Smooth muscle cell (in vitro differentiated cells): ENCODE data around the gene FGGY. TPM values are rescaled to one million over a fixed set of nuclear protein-coding genes. Genes with fewer than 3 reads are reported as not detected.

ENCODE experiments used
- DNase-seq: peaks from one replicate; lab custom pipeline; 2025; ENCODE audit not compliant: unreplicated experiment; lab: John Stamatoyannopoulos, UW
- H2AFZ ChIP-seq: fragments of 200-600 bp; sonication (generic); 2 replicates; pipeline ENCODE4 v1.6.0; 2016; ENCODE audit warnings: antibody characterized with exemption, low read depth, mild to moderate bottlenecking
- H3F3A ChIP-seq: fragments of 200-600 bp; sonication (generic); 2 replicates; pipeline ENCODE4 v1.6.0; 2017; ENCODE audit warnings: antibody characterized with exemption, low read depth
- H3K27ac ChIP-seq: fragments of 200-600 bp; sonication (generic); 2 replicates; pipeline ENCODE4 v1.5.1; 2016; ENCODE audit warnings: low read depth, mild to moderate bottlenecking
- H3K27me3 ChIP-seq: fragments of 200-600 bp; sonication (generic); 2 replicates; pipeline ENCODE4 v1.6.1; 2016; ENCODE audit warnings: low read depth, mild to moderate bottlenecking
- H3K36me3 ChIP-seq: fragments of 200-600 bp; sonication (generic); 2 replicates; pipeline ENCODE4 v1.5.1; 2016; ENCODE audit warnings: low read depth
- H3K4me1 ChIP-seq: fragments of 200-600 bp; sonication (generic); 2 replicates; pipeline ENCODE4 v1.5.1; 2016; ENCODE audit warnings: low read depth
- H3K4me2 ChIP-seq: fragments of 200-600 bp; sonication (generic); 2 replicates; pipeline ENCODE4 v1.6.0; 2016; ENCODE audit warnings: mild to moderate bottlenecking
- H3K4me3 ChIP-seq: fragments of 200-600 bp; sonication (generic); 2 replicates; pipeline ENCODE4 v1.5.1; 2016; ENCODE audit warnings: mild to moderate bottlenecking
- H3K79me2 ChIP-seq: fragments of 200-600 bp; sonication (generic); 2 replicates; pipeline ENCODE4 v1.6.0; 2016; ENCODE audit warnings: low read depth, mild to moderate bottlenecking
- H3K9ac ChIP-seq: fragments of 200-600 bp; sonication (generic); 2 replicates; pipeline ENCODE4 v1.6.0; 2016; ENCODE audit warnings: low read depth
- H3K9me3 ChIP-seq: fragments of 200-600 bp; sonication (generic); replicated peaks from 2 replicates; pipeline ENCODE4 v1.5.1; 2016; ENCODE audit warnings: low read depth
- H4K20me1 ChIP-seq: fragments of 200-600 bp; sonication (generic); 2 replicates; pipeline ENCODE4 v1.6.0; 2016; ENCODE audit warnings: low read depth
- CTCF ChIP-seq: fragments of 200-600 bp; sonication (generic); IDR thresholded peaks from 2 replicates; pipeline ENCODE4 v1.5.1; 2017; ENCODE audit warnings: borderline replicate concordance, mild to moderate bottlenecking, antibody characterized with exemption; ENCODE audit not compliant: insufficient read depth, poor library complexity, severe bottlenecking
- WGBS: methylation state at CpG from one replicate; pipeline ENCODE4 v1.1.7; 2016; ENCODE audit warnings: low lambda C conversion rate; 5-methylcytosine and 5-hydroxymethylcytosine counted together
- polyA plus RNA-seq: library from polyadenylated mRNA; unstranded; fragments of >200 nt; fragmentation: Nextera tagmentation; extraction: Ambion mirVana; gene quantifications from 2 replicates; pipeline ENCODE4 v1.2.1, GENCODE V29; 2016
- total RNA-seq: library from RNA; depleted of rRNA; stranded (reverse); fragments of >200 nt; gene quantifications from 2 replicates; pipeline ENCODE4 v1.2.3, GENCODE V29; 2014

The FGGY gene
- total and polyA plus RNA-seq, 2 experiments from 2014 or later = 5.1 to 9.2 TPM

- Histone ChIP-seq H3K79me2 (no peaks in the 10 kb centered on the region), H3K4me2 (no peak overlapping the region), H4K20me1 (no peaks in the 10 kb centered on the region), H3K4me1 (no peaks in the 10 kb centered on the region), H3K27me3 (no peaks in the 10 kb centered on the region), H3K9ac (no peak overlapping the region), H3K9me3 (no peaks in the 10 kb centered on the region), H3K36me3 (no peaks in the 10 kb centered on the region), H3K27ac (no peak overlapping the region), H2AFZ (no peak overlapping the region), H3F3A (peaks cover 4% of the 10 kb centered on the region), H3K4me3 (no peak overlapping the region)
- DNase-seq = no peak
- WGBS = 45% methylated on average over 1 of the region's 1 CpG
- TF ChIP-seq CTCF = no peak
Observed at GRCh38 chr1:59561796-59562195, 264.9 kb downstream of the FGGY start.

DNA sequence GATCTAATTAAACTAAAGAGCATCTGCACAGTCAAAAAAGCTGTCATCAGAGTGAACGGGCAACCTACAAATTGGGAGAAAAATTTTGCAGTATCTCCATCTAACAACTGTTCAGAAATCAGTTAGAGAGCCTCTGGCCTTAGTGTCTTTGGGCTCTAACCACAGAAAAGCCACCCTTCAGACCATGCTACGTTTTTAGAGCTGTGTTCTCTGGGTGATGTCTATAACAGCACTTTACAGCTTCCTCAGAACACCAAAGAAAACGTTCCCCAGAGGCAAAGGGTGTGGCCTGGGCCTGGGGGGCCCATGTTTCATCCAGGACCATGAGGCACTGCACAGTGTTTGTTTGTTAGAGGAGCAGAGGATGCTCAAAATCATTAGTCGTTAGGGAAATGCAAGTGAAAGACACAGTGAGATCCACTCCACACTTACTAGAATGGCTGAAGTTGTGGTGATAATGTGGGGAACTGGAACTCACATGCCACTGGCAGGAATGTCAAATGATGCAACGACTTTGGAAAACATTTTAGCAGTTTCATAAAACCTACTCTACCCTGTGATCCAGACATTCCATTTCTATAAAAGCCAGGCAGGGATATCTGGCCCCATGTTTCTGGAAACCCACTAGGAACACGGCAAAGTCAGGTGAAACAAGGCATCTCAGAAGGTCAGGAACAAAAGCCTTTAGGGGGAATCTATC, 267.4 kb downstream of the FGGY start:
- no peak for TF ChIP-seq CTCF
- no peak overlapping the region for H3K27ac ChIP-seq
- H3K36me3 ChIP-seq = no peaks in the 10 kb centered on the region
- H3K9ac ChIP-seq = no peak overlapping the region
- no peaks in the 10 kb centered on the region for H3K79me2 ChIP-seq
- WGBS = 60% methylated on average over 6 of the region's 6 CpGs
- H3K9me3 ChIP-seq = no peaks in the 10 kb centered on the region
- no peaks in the 10 kb centered on the region for H3K27me3 ChIP-seq
- H3K4me3 ChIP-seq = no peak overlapping the region
- DNase-seq = no peak
- peaks cover 4% of the 10 kb centered on the region for H3F3A ChIP-seq
- no peak overlapping the region for H3K4me2 ChIP-seq
- H4K20me1 ChIP-seq = no peaks in the 10 kb centered on the region
- no peak overlapping the region for H2AFZ ChIP-seq
- H3K4me1 ChIP-seq = no peaks in the 10 kb centered on the region

DNA sequence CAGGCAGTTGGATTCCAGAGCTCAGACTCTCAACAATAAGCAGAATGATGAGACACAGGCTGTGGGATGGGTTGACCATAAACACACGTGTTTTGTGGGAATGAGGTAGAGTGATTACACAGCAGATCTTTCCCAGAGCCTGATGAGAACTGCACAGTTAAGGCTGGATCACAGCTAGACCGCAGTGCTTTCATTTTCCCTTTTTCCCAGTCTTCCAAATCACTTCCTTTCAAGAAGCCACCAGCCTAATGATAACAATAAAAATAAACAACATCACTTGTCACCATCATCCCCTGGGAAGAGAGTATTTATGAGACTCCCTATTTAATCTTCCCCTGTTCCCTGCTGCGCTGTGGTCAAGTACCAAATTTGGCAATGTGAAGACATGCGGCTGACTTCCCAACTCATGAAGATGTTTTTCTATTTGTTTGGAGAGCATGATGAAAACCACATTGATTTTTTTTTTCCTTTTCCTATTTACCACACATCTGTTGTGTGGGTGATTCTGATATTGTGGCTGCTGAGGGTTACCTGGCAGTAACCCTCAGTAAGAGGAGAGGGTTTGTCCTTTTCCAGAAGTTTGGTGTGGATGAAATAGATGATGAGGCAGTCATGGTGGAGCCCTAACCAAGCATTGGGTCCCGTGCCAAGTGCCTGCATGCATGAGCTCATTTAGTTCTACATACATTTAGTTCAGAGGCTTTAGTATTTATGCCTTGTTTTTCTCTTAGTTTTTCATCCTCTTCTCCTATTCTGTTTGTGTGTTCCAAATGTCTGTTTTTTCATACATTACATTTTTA, 268.9 kb downstream of the FGGY start:
- no peaks in the 10 kb centered on the region for H3K27me3 ChIP-seq
- H3K27ac ChIP-seq = peak overlapping the region; percentile 58
- H3K4me2 ChIP-seq = peak overlapping the region; percentile 64
- no peak overlapping the region for H3K9ac ChIP-seq
- H3K4me1 ChIP-seq = peaks cover 5% of the 10 kb centered on the region
- DNase-seq = no peak
- no peak for TF ChIP-seq CTCF
- no peaks in the 10 kb centered on the region for H4K20me1 ChIP-seq
- H3K4me3 ChIP-seq = peak overlapping the region; percentile 25
- H2AFZ ChIP-seq = no peak overlapping the region
- H3K9me3 ChIP-seq = no peaks in the 10 kb centered on the region
- 22% methylated on average over 5 of the region's 5 CpGs for WGBS
- no peaks in the 10 kb centered on the region for H3K79me2 ChIP-seq
- H3K36me3 ChIP-seq = no peaks in the 10 kb centered on the region
- H3F3A ChIP-seq = peaks cover 4% of the 10 kb centered on the region
